Glutamatergic neuron (in vitro differentiated cells): ENCODE results near the gene LRRC30. TPM values are rescaled to one million over a fixed set of nuclear protein-coding genes. Genes with fewer than 3 reads are reported as not detected.

ENCODE experiments used
- DNase-seq: peaks from one replicate; pipeline ENCODE4 v3.0.0; 2022
- H3K27ac Mint-ChIP-seq: one replicate; pipeline ENCODE4 v1.8.0; 2020; ENCODE audit warnings: mild to moderate bottlenecking, mixed read lengths, inconsistent platforms; ENCODE audit not compliant: unreplicated experiment
- H3K27me3 Mint-ChIP-seq: one replicate; pipeline ENCODE4 v1.8.0; 2020; ENCODE audit warnings: mild to moderate bottlenecking, moderate library complexity, mixed read lengths, inconsistent platforms; ENCODE audit not compliant: unreplicated experiment
- H3K36me3 Mint-ChIP-seq: one replicate; pipeline ENCODE4 v1.8.0; 2020; ENCODE audit warnings: mild to moderate bottlenecking, mixed read lengths, inconsistent platforms; ENCODE audit not compliant: unreplicated experiment
- H3K4me1 Mint-ChIP-seq: one replicate; pipeline ENCODE4 v1.8.0; 2020; ENCODE audit warnings: mild to moderate bottlenecking, low read depth, mixed read lengths, inconsistent platforms; ENCODE audit not compliant: unreplicated experiment
- H3K4me3 Mint-ChIP-seq: one replicate; pipeline ENCODE4 v1.8.0; 2020; ENCODE audit warnings: mild to moderate bottlenecking, mixed read lengths, inconsistent platforms; ENCODE audit not compliant: unreplicated experiment
- H3K9me3 Mint-ChIP-seq: one replicate; pipeline ENCODE4 v1.8.0; 2020; ENCODE audit warnings: mild to moderate bottlenecking, moderate library complexity, mixed read lengths, inconsistent platforms; ENCODE audit not compliant: unreplicated experiment
- total RNA-seq: library from RNA; stranded (reverse); fragmentation: NEBNext Ultra II Directional; extraction: Animal tissue kit (Norgen Biotek cat#: 25700); gene quantifications from one replicate; pipeline ENCODE4 v1.2.1, GENCODE V29; 2021; ENCODE audit not compliant: unreplicated experiment
- TF ChIP-seq, protein P1 (sequence below): fragments of 200-600 bp; sonication (generic); IDR thresholded peaks from one replicate; pipeline ENCODE4 v1.5.0; 2021; ENCODE audit not compliant: partially characterized antibody, unreplicated experiment

LRRC30 gene
- total RNA-seq, 1 donor from 2014 or later = not detected

DNA sequence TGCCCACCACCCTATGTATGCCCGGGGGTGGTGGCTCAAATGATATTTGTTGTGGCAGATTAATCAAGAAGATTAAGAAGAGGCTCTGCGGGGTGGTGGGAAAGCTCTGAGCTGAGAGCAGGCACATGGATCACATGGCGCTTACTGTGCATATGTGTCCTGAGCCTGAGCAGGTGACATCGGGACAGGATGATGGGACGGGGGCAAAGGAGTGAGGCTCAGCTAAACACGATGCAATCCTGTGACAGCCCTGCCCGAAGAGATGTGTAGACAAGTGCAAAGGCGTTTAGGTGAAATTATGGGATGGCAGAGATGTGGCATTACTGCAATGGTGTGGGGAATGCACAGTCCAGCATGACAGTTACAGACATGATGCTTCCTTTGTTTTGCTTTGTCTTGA lies 6.0 kb downstream of the LRRC30 start:
- Mint-ChIP-seq H3K4me3 (no peak overlapping the region), H3K9me3 (peaks cover 4% of the 10 kb centered on the region), H3K36me3 (no peaks in the 10 kb centered on the region), H3K4me1 (no peaks in the 10 kb centered on the region), H3K27ac (no peak overlapping the region), H3K27me3 (peaks cover 3% of the 10 kb centered on the region)
- no peak for DNase-seq
- TF ChIP-seq, protein P1, sequence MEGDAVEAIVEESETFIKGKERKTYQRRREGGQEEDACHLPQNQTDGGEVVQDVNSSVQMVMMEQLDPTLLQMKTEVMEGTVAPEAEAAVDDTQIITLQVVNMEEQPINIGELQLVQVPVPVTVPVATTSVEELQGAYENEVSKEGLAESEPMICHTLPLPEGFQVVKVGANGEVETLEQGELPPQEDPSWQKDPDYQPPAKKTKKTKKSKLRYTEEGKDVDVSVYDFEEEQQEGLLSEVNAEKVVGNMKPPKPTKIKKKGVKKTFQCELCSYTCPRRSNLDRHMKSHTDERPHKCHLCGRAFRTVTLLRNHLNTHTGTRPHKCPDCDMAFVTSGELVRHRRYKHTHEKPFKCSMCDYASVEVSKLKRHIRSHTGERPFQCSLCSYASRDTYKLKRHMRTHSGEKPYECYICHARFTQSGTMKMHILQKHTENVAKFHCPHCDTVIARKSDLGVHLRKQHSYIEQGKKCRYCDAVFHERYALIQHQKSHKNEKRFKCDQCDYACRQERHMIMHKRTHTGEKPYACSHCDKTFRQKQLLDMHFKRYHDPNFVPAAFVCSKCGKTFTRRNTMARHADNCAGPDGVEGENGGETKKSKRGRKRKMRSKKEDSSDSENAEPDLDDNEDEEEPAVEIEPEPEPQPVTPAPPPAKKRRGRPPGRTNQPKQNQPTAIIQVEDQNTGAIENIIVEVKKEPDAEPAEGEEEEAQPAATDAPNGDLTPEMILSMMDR = no peak

DNA sequence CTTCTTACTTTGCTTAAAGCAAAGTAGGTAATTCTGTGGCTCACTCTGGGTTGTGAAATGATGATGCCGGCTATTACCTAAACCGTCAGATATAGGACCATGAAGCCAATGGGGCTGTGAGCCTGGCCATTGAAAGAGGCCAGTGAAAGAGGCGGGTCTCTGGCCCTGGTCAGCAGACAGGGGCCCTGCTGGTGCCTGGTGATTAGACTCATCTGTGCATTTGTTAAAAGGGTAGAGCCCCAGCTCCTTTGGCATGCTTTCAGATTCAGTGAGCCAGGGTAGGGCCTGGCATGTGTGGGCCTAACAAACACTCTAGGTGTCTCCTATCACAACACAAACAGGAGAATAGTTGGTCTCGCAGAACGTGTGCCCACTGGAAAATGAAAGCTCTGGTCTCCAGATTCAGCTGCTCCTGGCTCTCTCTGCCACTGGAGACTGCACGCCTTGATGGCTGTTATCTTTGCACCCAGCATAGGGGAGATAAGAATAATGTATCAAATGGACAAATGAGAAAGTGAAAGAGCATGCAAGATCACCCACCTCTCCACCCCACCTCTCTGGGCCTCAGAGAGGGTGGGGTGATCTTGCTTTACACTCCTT lies 6.9 kb downstream of the LRRC30 start:
- Mint-ChIP-seq H3K4me1 (no peaks in the 10 kb centered on the region), H3K36me3 (no peaks in the 10 kb centered on the region), H3K27me3 (peaks cover 3% of the 10 kb centered on the region), H3K4me3 (no peak overlapping the region), H3K9me3 (peaks cover 3% of the 10 kb centered on the region), H3K27ac (no peak overlapping the region)
- TF ChIP-seq, protein P1 = no peak
- no peak for DNase-seq

DNA sequence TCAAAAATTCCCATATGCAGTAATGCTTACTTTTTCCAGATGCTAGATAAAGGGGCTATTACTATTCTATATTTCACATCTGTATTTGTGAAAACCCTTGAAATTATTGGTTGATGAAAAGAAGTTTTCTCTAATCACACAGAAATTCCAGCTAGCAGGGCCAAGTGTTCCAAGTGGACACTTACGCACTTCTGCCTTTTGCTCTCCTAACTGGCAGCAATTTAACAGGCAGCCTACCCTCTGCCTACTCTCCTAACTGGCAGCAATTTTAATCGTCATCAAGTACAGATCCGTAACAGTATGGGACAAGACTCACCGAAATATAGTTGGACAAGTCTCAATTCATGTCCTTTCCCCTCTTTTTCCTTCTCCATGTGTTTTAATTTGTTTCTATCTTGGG lies 12.0 kb downstream of the LRRC30 start:
- H3K27ac Mint-ChIP-seq = no peak overlapping the region
- H3K4me3 Mint-ChIP-seq = no peak overlapping the region
- no peaks in the 10 kb centered on the region for H3K36me3 Mint-ChIP-seq
- TF ChIP-seq, protein P1 = no peak
- H3K9me3 Mint-ChIP-seq = peaks cover 1% of the 10 kb centered on the region
- no peak for DNase-seq
- peaks cover 3% of the 10 kb centered on the region for H3K27me3 Mint-ChIP-seq
- peaks cover 3% of the 10 kb centered on the region for H3K4me1 Mint-ChIP-seq

DNA sequence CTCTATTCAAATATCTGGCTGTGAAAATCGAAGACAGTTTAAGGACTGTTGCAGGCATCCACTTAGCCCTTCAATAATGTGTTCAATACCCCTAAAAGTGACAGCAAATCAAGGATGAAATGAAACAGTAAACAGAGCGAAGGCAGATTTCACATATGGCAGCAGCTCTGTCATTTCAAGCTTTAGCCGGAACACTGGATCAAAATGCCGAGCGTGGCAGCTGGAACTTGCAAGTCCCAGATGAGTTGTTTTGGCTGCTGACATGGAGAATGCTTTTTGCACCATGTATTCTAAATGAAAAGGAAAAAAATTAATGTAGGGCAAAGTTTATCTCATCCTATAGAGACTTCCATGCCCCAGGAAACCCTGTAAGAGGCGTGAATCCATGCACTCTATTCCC lies 18.0 kb downstream of the LRRC30 start:
- no peak for DNase-seq
- Mint-ChIP-seq H3K27ac (peak overlapping the region; percentile 35), H3K4me1 (peaks cover 20% of the 10 kb centered on the region), H3K27me3 (no peaks in the 10 kb centered on the region), H3K9me3 (no peaks in the 10 kb centered on the region), H3K36me3 (no peaks in the 10 kb centered on the region), H3K4me3 (no peak overlapping the region)
- TF ChIP-seq, protein P1 = no peak

DNA sequence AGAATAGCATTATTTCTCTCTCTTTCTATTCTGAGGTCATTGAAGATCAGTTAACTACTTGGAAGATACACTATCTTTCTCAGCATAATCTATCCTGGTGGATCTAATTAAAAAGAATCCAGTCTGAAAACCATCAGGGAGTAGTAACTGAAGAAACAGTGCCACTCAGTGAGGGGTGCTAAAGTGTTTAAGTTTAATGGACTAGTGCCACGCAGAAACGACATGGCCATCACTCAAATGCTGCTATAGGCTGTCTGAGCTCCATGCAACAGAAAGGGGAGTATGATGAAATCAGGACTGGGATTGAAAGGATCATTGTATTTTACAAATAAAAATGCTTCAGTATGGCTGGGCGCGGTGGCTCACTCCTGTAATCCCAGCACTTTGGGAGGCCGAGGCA lies 23.3 kb downstream of the LRRC30 start:
- TF ChIP-seq, protein P1 = no peak
- Mint-ChIP-seq H3K9me3 (no peaks in the 10 kb centered on the region), H3K4me3 (no peak overlapping the region), H3K27ac (no peak overlapping the region), H3K27me3 (peaks cover 4% of the 10 kb centered on the region), H3K36me3 (no peaks in the 10 kb centered on the region), H3K4me1 (peaks cover 7% of the 10 kb centered on the region)
- no peak for DNase-seq
